Measurements from ENCODE around the gene TACO1.

TACO1 gene

DNA sequence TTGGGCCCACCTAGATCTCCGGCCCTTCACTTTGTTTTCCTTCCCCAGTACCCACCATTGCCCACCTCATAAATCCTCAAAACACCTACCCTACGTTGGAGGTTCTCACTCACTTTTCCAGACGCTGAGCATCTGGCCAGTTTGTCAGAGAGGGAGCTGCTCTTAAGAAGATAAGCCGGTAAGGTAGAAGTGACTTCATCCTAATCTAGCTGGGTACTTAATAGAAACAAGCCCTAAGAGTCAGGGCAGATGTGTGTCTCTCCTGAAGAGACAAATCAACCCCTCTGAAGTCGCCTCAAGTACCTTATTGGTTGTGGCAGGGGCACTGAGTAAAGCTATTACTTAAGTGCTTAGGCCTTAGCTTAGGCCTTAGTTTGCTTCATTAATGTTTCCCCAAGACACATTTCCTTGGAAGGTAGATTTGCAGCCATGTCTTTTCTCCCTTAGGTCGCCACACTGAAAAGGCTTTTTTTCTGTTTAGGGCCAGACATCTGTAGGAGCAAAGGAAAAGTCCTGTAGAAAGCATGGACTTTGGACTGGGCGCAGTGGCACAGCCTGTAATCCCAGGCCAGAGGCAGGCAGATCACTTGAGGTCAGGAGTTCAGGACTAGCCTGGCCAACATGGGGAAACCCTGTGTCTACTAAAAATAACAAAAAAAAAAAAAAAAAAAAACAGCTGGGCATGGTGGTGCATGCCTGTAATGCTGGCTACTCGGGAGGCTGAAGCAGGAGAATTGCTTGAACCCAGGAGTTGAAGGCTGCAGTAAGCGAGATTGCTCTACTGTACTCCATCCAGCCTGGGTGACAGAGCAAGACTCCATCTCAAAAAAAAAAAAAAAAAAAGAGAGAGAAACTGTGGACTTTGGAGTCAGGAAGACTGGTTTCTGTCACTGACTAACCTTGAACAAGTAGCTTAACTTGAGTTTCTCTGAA, 1.0 kb downstream of the TACO1 start:
- no peak for DNase-seq (ENCODE audit: insufficient read length)
- FAIRE-seq, result no peak
- TF ChIP-seq POLR2A (IDR thresholded peaks at IDR 0.05; ENCODE audit: low read depth, low read length) (no peak), TAF1 (IDR thresholded peaks at IDR 0.05; ENCODE audit: borderline replicate concordance, low read depth, low read length) (no peak), POLR2AphosphoS5 (IDR thresholded peaks at IDR 0.05; ENCODE audit: low read depth, low read length) (no peak)

DNA sequence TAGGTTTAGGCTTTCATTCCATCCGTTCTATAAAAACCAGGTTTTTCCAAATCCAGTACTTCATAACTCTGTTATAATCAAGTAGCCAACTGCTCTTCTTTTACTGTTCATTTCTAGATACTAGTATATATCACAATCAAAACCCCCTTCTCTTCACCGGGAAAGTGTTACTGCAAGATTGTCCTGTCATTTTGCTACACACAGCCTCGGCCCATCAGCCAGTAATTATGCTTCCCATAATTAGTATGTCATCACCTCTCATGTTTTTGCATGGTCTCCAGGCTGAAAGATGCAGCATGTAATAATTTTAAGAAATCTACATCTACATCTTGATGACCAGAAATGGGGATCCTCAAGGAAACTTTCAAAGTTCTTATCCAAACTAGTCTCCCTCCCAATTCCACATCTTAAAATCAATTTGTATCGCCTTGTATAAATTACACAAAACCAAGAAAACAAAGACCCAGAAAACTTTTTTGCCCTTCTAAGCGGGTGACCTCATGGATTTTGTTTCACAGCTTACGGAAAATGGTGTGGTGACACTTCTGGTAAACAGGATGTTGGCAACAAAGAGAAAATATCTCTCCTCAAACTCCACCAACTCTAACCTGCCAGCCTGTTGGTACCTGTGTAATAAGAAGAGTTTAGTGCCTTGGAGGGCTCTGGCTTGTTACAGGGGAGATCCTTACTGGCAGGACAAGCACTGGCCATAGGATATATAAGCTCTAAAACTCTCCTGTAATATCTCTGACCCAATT, 9.3 kb downstream of the TACO1 start:
- DNase-seq (ENCODE audit: insufficient read length), result no peak
- FAIRE-seq, result no peak
- TF ChIP-seq POLR2A (IDR thresholded peaks at IDR 0.05; ENCODE audit: low read depth, low read length) (no peak), TAF1 (IDR thresholded peaks at IDR 0.05; ENCODE audit: borderline replicate concordance, low read depth, low read length) (no peak), POLR2AphosphoS5 (IDR thresholded peaks at IDR 0.05; ENCODE audit: low read depth, low read length) (no peak)

DNA sequence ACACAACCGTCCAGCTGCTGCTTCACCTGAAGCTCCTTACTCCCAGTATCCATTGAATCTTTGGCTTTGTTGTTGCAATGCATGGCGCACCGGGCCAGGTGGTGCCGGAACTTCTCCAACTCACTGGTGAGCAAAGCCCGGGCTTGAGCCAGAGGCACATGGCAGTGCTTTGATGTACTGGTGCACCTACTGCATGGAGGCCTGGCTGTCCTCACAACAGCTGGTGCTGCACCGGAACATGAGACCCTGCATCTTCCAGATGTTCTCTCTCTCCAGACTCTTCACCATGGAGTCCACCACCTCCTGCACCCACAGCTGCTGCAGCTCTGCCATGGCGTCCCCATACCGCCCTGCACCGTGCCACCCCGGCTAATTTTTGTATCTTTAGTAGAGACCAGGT, 10.2 kb downstream of the TACO1 start:
- no peak for FAIRE-seq
- DNase-seq (ENCODE audit: insufficient read length), result no peak
- no peak for TF ChIP-seq POLR2AphosphoS5 (IDR thresholded peaks at IDR 0.05; ENCODE audit: low read depth, low read length)
- TF ChIP-seq TAF1 (IDR thresholded peaks at IDR 0.05; ENCODE audit: borderline replicate concordance, low read depth, low read length), result no peak
- no peak for TF ChIP-seq POLR2A (IDR thresholded peaks at IDR 0.05; ENCODE audit: low read depth, low read length)

DNA sequence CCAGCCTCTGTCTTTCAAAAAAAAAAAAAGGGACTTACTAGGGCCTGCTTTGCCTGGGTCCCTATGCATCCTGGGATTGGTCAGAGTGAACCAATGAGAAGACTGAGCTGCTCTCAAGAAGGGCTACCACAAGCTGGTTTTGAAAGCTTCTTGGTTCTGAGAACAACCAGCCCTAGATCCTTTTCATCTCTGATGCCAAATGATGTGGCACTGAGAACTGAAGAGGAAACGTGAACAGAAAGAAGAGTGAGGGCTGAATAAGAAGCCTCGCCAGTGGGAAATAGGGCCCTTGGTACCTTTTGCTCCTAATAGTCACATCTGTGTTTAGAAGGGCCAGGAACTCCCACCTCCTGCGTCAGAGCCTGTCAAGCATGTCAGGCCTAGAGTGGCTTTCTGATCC, 10.7 kb downstream of the TACO1 start:
- no peak for FAIRE-seq

DNA sequence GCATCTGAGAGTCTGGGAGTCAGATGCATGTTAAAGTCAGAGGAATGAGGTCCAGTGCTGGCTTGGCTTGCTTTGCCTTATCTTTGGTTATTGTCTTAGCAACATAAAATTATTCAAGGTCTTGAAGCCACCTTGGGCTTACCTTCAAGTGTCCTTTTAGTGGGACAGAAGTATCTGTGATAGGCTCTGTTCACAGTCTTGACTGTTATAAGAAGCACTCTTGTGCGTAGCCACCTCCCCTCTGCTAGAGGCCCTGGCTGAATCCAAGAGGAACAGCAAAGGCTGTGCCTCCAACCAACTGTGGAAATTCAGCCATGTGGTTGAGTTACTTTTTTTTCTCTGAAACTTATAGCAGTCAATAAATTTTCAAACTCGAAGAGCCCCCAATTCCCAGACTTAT, 13.0 kb downstream of the TACO1 start:
- no peak for TF ChIP-seq POLR2AphosphoS5 (IDR thresholded peaks at IDR 0.05; ENCODE audit: low read depth, low read length)
- FAIRE-seq (no peak), DNase-seq (ENCODE audit: insufficient read length) (no peak)

More for the DNA sequence above, 10.7 kb downstream of the TACO1 start:
- no peak for DNase-seq (ENCODE audit: insufficient read length)
- TF ChIP-seq TAF1 (IDR thresholded peaks at IDR 0.05; ENCODE audit: borderline replicate concordance, low read depth, low read length) (no peak), POLR2A (IDR thresholded peaks at IDR 0.05; ENCODE audit: low read depth, low read length) (no peak), POLR2AphosphoS5 (IDR thresholded peaks at IDR 0.05; ENCODE audit: low read depth, low read length) (no peak)

DNA sequence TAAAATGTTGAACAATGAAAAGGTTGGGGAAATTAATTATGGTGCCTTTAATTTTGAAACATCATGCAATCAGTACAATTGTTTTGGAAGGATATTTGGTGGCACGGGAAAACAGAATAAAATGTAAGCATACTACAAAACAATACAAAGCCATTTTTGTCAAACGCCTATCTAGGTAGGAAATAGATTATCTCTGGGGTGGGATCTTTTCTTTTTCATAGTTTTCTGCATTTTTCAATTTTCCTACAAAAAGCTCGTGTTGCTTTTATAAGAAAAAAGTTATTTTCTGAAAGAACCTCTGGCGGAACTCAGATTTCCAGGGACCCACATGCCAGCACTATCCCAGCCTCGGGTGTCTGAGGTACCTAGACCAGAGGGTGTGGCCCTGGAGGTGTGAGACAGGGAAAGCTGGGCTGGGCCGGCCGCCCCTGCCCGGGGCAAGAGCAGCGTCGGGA, 20.6 kb downstream of the TACO1 start:
- no peak for DNase-seq (ENCODE audit: insufficient read length)
- no peak for TF ChIP-seq POLR2AphosphoS5 (IDR thresholded peaks at IDR 0.05; ENCODE audit: low read depth, low read length)
- TF ChIP-seq POLR2A (IDR thresholded peaks at IDR 0.05; ENCODE audit: low read depth, low read length), result no peak
- no peak for TF ChIP-seq TAF1 (IDR thresholded peaks at IDR 0.05; ENCODE audit: borderline replicate concordance, low read depth, low read length)
- no peak for FAIRE-seq

GRCh38 chr17:63621684-63622573, 21.2 kb downstream of the TACO1 start, which contains the start of gene MAP3K3:
Gene MAP3K3 (plus strand): TSS chr17:63622417. CDS start chr17:63622760, 343 bp downstream.
- DNase-seq (ENCODE audit: insufficient read length) (peak; percentile 94), FAIRE-seq (peak; percentile 96)
- TF ChIP-seq POLR2AphosphoS5 (IDR thresholded peaks at IDR 0.05; ENCODE audit: low read depth, low read length), result peak; percentile 82
- peak; percentile 75 for TF ChIP-seq TAF1 (IDR thresholded peaks at IDR 0.05; ENCODE audit: borderline replicate concordance, low read depth, low read length)
- TF ChIP-seq POLR2A (IDR thresholded peaks at IDR 0.05; ENCODE audit: low read depth, low read length), result peak; percentile 92

- FAIRE-seq (peak; percentile 53), DNase-seq (ENCODE audit: insufficient read length) (peak; percentile 56)
- no peak for TF ChIP-seq TAF1 (IDR thresholded peaks at IDR 0.05; ENCODE audit: borderline replicate concordance, low read depth, low read length)
- TF ChIP-seq POLR2AphosphoS5 (IDR thresholded peaks at IDR 0.05; ENCODE audit: low read depth, low read length), result no peak
- TF ChIP-seq POLR2A (IDR thresholded peaks at IDR 0.05; ENCODE audit: low read depth, low read length), result no peak
Measured at GRCh38 chr17:63622574-63623390, 22.1 kb downstream of the TACO1 start.

GRCh38 chr17:63623786-63624530, 23.3 kb downstream of the TACO1 start:
- FAIRE-seq (no peak), DNase-seq (ENCODE audit: insufficient read length) (no peak)
- no peak for TF ChIP-seq POLR2A (IDR thresholded peaks at IDR 0.05; ENCODE audit: low read depth, low read length)
- no peak for TF ChIP-seq POLR2AphosphoS5 (IDR thresholded peaks at IDR 0.05; ENCODE audit: low read depth, low read length)
- no peak for TF ChIP-seq TAF1 (IDR thresholded peaks at IDR 0.05; ENCODE audit: borderline replicate concordance, low read depth, low read length)

DNA sequence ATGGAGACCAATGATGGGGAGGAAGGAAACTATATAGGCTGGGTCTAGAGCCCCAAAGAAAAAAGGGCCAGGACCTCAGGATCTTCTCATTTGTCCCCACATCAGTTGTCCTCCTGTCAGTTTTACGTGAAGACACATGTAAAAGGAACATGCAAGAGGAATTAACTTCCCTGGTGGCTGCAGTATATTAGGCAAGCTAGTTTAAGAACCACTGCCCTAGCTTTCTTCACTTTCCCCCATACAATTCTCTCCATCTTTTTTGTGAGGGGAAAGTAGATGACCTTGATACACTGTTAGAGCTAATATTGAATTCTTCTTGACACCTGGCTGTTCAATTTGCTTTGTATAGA, 23.8 kb downstream of the TACO1 start:
- no peak for TF ChIP-seq POLR2A (IDR thresholded peaks at IDR 0.05; ENCODE audit: low read depth, low read length)
- TF ChIP-seq POLR2AphosphoS5 (IDR thresholded peaks at IDR 0.05; ENCODE audit: low read depth, low read length), result no peak
- no peak for TF ChIP-seq TAF1 (IDR thresholded peaks at IDR 0.05; ENCODE audit: borderline replicate concordance, low read depth, low read length)
- FAIRE-seq (no peak), DNase-seq (ENCODE audit: insufficient read length) (no peak)

Measured in GM12892 (cell line).